Epithelial cell of esophagus (primary cell): Measurements from ENCODE around the gene MAP3K15.
A peak's percentile ranks its signal among the peaks of the same experiment; 100 is the strongest.

Source experiments
- DNase-seq: peaks from one replicate; pipeline ENCODE4 v3.0.0; 2010; ENCODE audit warnings: low read depth
- H3K4me3 ChIP-seq: 2 replicates; pipeline ENCODE4 v1.5.1; 2011; ENCODE audit warnings: mild to moderate bottlenecking, low read length, control low read depth
- TF ChIP-seq, protein P1 (sequence below): IDR thresholded peaks from 2 replicates; pipeline ENCODE4 v1.5.1; 2011; ENCODE audit warnings: low read depth, mild to moderate bottlenecking, low read length, control low read depth, inconsistent platforms; ENCODE audit not compliant: insufficient read depth; ENCODE audit errors: missing control alignments

MAP3K15 gene

DNA sequence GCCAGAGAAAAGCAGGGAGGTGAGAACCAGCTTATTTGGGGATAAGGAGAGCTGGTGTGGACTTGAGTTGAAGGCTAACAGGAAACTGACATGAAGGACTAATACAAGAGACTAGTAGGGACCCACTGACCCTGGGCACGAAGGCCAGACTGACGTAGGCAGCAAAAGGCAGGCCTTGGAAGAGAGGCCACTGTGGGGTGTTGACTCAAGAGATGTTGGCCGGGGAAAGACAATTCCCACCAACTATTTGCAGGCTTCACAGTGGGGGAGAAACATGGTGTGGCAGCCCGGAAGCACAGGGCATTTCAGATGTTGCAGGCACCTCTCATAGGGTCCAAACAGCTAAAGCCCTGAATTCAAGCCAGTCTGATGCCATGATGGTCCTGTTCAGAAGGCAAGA, 24.4 kb upstream of the MAP3K15 start:
- no peak overlapping the region for H3K4me3 ChIP-seq
- DNase-seq, result no peak
- TF ChIP-seq, protein P1, sequence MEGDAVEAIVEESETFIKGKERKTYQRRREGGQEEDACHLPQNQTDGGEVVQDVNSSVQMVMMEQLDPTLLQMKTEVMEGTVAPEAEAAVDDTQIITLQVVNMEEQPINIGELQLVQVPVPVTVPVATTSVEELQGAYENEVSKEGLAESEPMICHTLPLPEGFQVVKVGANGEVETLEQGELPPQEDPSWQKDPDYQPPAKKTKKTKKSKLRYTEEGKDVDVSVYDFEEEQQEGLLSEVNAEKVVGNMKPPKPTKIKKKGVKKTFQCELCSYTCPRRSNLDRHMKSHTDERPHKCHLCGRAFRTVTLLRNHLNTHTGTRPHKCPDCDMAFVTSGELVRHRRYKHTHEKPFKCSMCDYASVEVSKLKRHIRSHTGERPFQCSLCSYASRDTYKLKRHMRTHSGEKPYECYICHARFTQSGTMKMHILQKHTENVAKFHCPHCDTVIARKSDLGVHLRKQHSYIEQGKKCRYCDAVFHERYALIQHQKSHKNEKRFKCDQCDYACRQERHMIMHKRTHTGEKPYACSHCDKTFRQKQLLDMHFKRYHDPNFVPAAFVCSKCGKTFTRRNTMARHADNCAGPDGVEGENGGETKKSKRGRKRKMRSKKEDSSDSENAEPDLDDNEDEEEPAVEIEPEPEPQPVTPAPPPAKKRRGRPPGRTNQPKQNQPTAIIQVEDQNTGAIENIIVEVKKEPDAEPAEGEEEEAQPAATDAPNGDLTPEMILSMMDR, result no peak

DNA sequence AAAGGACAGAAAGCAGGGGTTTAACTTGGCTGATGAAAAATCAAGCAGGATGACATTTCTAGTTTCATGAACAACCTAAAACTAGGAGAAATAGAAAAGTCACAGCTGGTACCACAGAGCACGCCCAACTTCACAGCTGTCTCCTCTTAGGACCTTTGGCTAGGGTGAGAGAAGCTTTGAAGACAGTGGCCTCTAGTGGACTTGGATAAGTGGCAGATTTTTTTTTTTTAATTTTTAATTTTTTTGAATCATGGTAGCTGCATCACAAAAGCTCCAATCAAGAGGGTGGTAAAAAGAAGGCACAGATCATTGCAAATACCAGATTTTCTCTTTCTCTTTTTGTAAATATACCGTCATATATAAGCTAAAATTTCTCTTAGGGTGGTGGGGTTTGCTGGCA, 20.2 kb upstream of the MAP3K15 start:
- DNase-seq, result peak; percentile 23
- TF ChIP-seq, protein P1, result peak; percentile 41
- no peak overlapping the region for H3K4me3 ChIP-seq

DNA sequence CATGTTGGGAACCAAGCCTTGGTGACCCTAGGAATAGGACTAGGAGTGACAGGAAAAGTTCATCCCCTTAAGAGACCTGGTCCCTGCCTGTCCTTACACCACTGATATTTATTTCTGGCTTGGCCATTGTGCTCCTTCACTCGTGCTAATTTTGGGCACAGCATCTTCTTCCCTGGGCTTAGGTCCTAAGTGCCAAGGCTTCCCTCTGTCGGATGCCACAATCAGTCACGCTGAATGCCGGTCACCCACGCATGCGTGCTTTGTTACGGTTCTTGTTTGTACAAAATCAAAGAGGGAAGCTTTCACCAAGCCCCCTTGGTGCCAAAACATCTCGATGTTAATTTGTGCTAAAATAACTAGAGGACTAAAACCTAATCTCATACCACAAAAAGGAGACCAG, 17.4 kb upstream of the MAP3K15 start:
- H3K4me3 ChIP-seq, result no peak overlapping the region
- DNase-seq, result no peak
- TF ChIP-seq, protein P1, result no peak

DNA sequence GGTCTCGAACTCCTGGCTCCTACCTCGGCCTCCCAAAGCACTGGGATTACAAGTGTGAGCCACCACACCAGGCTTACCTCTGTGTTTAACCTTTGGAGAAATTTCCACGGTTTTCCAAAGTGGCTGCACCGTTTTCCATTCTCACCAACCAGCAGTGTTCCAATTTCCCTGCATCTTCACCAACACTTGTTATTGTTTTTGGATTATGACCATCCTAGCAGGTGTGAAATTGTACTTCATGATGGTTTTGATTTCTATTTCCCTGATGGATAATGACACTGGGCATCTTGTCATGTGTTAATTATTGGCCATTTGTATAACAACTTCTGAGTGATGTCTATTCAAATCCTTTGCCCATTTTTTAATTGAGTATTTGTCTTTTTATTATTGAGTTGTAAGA, 2.7 kb upstream of the MAP3K15 start:
- no peak for DNase-seq
- no peak overlapping the region for H3K4me3 ChIP-seq
- TF ChIP-seq, protein P1, result no peak

DNA sequence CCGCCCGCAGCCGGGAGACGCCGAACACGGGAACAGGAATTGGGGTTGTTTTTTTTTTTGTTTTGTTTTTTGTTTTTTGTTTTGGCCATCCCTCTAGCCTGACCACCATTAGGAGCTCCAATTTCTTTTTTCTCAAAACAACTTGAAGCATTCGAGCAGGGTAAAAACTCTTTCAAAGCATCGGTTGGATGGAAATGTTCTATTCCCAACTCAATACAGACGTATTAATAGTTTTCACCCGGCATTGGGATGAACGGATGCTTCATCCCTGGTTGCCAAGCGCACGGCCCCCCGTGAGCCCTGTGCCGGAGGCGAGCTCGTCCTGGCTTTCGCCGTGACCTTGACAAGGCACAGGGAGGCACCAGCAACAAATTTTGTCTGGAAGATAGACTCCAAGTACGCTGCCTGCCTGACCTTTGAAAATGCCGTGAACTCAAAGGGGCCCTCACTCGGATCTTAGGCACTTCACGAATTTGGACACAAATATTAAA, 352 bp upstream of the MAP3K15 start:
- TF ChIP-seq, protein P1, result no peak
- no peak overlapping the region for H3K4me3 ChIP-seq
- DNase-seq, result no peak

DNA sequence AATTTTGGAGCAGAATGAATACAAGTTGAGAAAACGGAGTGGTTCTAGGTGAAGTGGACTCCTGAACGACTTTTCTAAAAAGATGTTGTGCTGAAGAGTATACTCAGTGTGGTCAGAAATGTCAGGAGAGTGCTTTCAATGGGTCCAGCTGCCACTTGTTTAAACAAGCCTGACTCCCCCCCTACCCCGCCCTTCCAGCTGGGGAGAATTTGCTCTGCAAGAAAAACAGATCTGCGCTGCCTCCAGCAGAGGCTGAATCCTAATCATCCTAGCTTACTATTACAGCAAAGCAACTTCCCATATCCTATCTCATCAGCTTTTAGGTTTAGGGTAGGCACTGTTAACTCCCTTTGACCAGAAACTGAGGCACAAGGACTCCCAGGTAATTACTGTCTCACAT, 1.9 kb downstream of the MAP3K15 start:
- TF ChIP-seq, protein P1, result no peak
- peak; percentile 16 for DNase-seq
- H3K4me3 ChIP-seq, result no peak overlapping the region

DNA sequence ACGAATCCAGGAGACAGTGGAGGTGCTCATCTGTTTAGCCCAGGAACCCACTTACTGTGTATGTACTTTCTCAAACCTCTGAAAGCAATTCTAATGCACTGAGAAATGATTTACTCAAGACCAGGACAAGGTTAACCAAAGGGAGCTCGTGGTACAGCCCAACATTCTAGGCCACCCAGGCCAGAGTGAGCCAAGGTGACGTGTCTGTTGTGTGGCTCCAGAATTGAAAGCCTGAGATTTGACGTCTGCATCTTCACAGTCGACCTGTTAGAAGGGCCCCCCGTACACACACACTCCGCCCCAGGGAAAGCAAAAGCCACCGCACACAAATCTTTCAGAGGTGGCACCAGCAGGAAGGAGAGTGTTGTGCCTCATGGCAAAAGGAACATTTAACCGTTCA, 2.3 kb downstream of the MAP3K15 start:
- no peak for DNase-seq
- TF ChIP-seq, protein P1, result no peak
- H3K4me3 ChIP-seq, result no peak overlapping the region
